Measurements from ENCODE around the gene IL3RA. TPM values are rescaled to one million over a fixed set of nuclear protein-coding genes. Genes with fewer than 3 reads are reported as not detected.

IL3RA gene
- total and polyA plus RNA-seq, 2 of the 8 experiments (the other 6 are each of a cell fraction or from before 2014, with no cell fraction given), result 0.11 TPM; not detected in 1

GRCh38 chrX:1360171-1360570, 23.6 kb downstream of the IL3RA start:
- H3K14ac ChIP-seq (ENCODE audit: insufficient read length), result no peak overlapping the region
- FAIRE-seq (no peak), DNase-seq (ENCODE audit: low read depth in 1 of 2, low spot score in 2 of 2) (no peak)
- H3K9me3 ChIP-seq (ENCODE audit: insufficient read depth in 2 of 2, low read depth in 1 of 2, low read length in 1 of 2), result peaks cover 0 to 6% of the 10 kb centered on the region in 2 experiments; a peak in 2 of 4 replicates
- no peak overlapping the region for H3K56ac ChIP-seq (replicated peaks; ENCODE audit: insufficient read length, low read depth, low read length)
- peaks cover 0 to 9% (median 4%) of the 10 kb centered on the region in 4 experiments; a peak in 2 of 8 replicates for H3K36me3 ChIP-seq (ENCODE audit: control insufficient read depth in 2 of 4, insufficient read depth in 4 of 4, low read length in 3 of 4)
- no peak overlapping the region for H3K9ac ChIP-seq (replicated peaks in 1 of 4; ENCODE audit: extremely low read depth in 1 of 4, low read depth in 3 of 4, low read length in 3 of 4)
- H4K91ac ChIP-seq (replicated peaks; ENCODE audit: insufficient read length, low read length), result no peak overlapping the region
- no peak overlapping the region for H3K4me3 ChIP-seq (ENCODE audit: extremely low read depth in 1 of 4, insufficient read depth in 2 of 4, low read depth in 3 of 4, low read length in 4 of 4)
- no peaks in the 10 kb centered on the region for H3K79me1 ChIP-seq (ENCODE audit: low read depth, low read length)
- no peak overlapping the region for H3K27ac ChIP-seq (ENCODE audit: low read depth, low read length)
- no peak overlapping the region for H2BK15ac ChIP-seq (ENCODE audit: low read length)
- no peaks in the 10 kb centered on the region for H3K79me2 ChIP-seq (ENCODE audit: control insufficient read depth in 1 of 2, insufficient read depth in 2 of 2, low read length in 2 of 2)
- no peak overlapping the region for H4K5ac ChIP-seq (ENCODE audit: insufficient read length, low read depth, low read length)
- H3K4ac ChIP-seq (replicated peaks; ENCODE audit: insufficient read length, low read depth, low read length), result no peak overlapping the region
- no peak overlapping the region for H2AFZ ChIP-seq (ENCODE audit: low read length)
- no peak overlapping the region for H2BK120ac ChIP-seq (replicated peaks; ENCODE audit: low read depth, low read length)
- H3K23ac ChIP-seq (ENCODE audit: insufficient read length), result no peak overlapping the region
- WGBS, 2 experiments (ENCODE audit: extremely low coverage in 1 of 2, insufficient coverage in 1 of 2, insufficient read length in 1 of 2, insufficient replicate concordance in 2 of 2, low coverage in 1 of 2, low lambda C conversion rate in 2 of 2, missing lambda C conversion rate in 1 of 2), result 100% methylated on average over 2 of the region's 2 CpGs; no CpG with 5 or more reads in 1 of the 2 experiments
- peaks cover 2 to 6% (median 5%) of the 10 kb centered on the region in 4 experiments; a peak in 5 of 7 replicates for H3K4me1 ChIP-seq (replicated peaks in 1 of 4; ENCODE audit: control insufficient read depth in 3 of 4, insufficient read depth in 4 of 4, low read length in 3 of 4)
- H4K20me1 ChIP-seq (replicated peaks in 1 of 2; ENCODE audit: control insufficient read depth in 1 of 2, insufficient read depth in 2 of 2, low read length in 2 of 2), result no peaks in the 10 kb centered on the region
- H2AK5ac ChIP-seq (ENCODE audit: low read depth, low read length), result no peak overlapping the region
- H3K27me3 ChIP-seq (replicated peaks in 1 of 4; ENCODE audit: control insufficient read depth in 3 of 4, extremely low read depth in 1 of 4, insufficient read depth in 3 of 4, low read length in 3 of 4), result no peaks in the 10 kb centered on the region; a peak in 1 of 7 replicates
- no peak overlapping the region for H2BK20ac ChIP-seq (ENCODE audit: low read length)
- no peaks in the 10 kb centered on the region for H3K23me2 ChIP-seq (ENCODE audit: low read depth, low read length)
- ChIA-PET CTCF (ENCODE audit: partially characterized antibody) (no interaction called here), POLR2A (ENCODE audit: partially characterized antibody) (no interaction called here)
- H4K8ac ChIP-seq (ENCODE audit: extremely low read depth, insufficient read depth, low read length), result no peak overlapping the region
- no peak overlapping the region for H3K18ac ChIP-seq (ENCODE audit: extremely low read depth, low read length)
- H3K4me2 ChIP-seq (ENCODE audit: insufficient read depth in 1 of 2, low read depth in 2 of 2, low read length in 2 of 2), result no peak overlapping the region
- no peak overlapping the region for H2BK5ac ChIP-seq (ENCODE audit: low read depth, low read length)
- H2BK12ac ChIP-seq (ENCODE audit: low read depth, low read length), result no peak overlapping the region
- TF ChIP-seq TBP (IDR thresholded peaks at IDR 0.05; ENCODE audit: low read depth, low read length), result no peak
- TF ChIP-seq SIN3A (conservative IDR thresholded peaks at IDR 0.05 in 1 of 2, IDR thresholded peaks at IDR 0.05 in 1 of 2; ENCODE audit: low read depth in 1 of 2, low read length in 2 of 2), result no peak
- TF ChIP-seq CHD2 (IDR thresholded peaks at IDR 0.05; ENCODE audit: low read length), result no peak
- no peak for TF ChIP-seq SP1 (IDR thresholded peaks at IDR 0.05; ENCODE audit: low read depth, low read length)
- no peak for TF ChIP-seq HDAC2 (IDR thresholded peaks at IDR 0.05; ENCODE audit: borderline replicate concordance in 1 of 2, low read depth in 2 of 2, low read length in 2 of 2)
- TF ChIP-seq NRF1 (IDR thresholded peaks at IDR 0.05; ENCODE audit: low read depth, low read length), result no peak
- no peak for TF ChIP-seq POU5F1 (IDR thresholded peaks at IDR 0.05; ENCODE audit: low read depth, low read length)
- TF ChIP-seq KDM5A (IDR thresholded peaks at IDR 0.05; ENCODE audit: low read length), result no peak
- no peak for TF ChIP-seq RBBP5 (IDR thresholded peaks at IDR 0.05; ENCODE audit: borderline replicate concordance, low read depth, low read length)
- TF ChIP-seq RFX5 (IDR thresholded peaks at IDR 0.05; ENCODE audit: borderline replicate concordance, low read depth, low read length), result no peak
- TF ChIP-seq SAP30 (IDR thresholded peaks at IDR 0.05; ENCODE audit: insufficient read depth, insufficient replicate concordance, low read length), result no peak
- TF ChIP-seq BRCA1 (IDR thresholded peaks at IDR 0.05; ENCODE audit: low read depth, low read length), result no peak
- no peak for TF ChIP-seq EGR1 (IDR thresholded peaks at IDR 0.05; ENCODE audit: borderline replicate concordance, low read depth, low read length)
- no peak for TF ChIP-seq JUN (IDR thresholded peaks at IDR 0.05; ENCODE audit: low read depth, low read length)
- TF ChIP-seq CEBPB (IDR thresholded peaks at IDR 0.05; ENCODE audit: low read depth, low read length), result no peak

Data from H1 (cell line).